VCaP (cell line): ENCODE measurements around the gene LINS1.

Experiments
- H3K27ac ChIP-seq: fragments of 450-650 bp; 2 replicates; pipeline ENCODE4 v1.5.1; 2017
- TF ChIP-seq, protein P1 (sequence below): fragments of 450-650 bp; conservative IDR thresholded peaks from 2 replicates; pipeline ENCODE4 v1.5.1; 2017; ENCODE audit warnings: mild to moderate bottlenecking, moderate library complexity

LINS1 gene

DNA sequence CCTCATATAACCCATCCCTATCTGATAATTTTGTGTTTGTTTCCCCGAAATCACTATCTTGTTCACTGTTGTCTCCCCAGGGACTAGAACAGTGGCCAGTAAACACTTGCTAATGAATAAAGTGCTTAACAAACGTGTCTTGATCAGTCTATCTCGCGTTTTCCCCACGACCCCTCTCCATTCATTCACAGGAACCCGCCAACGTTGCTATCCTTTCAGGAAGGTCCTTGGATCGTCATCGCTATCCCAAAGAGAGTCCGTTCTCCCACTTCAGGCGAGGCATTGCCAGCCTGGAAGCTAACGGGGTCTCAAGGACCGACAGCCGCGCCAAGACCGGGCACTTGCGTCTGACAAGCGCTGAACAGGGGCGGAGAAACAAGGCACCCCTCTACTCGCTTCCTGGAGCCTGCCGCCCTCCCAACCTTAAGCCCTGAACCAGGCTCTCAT is 344 bp downstream of the LINS1 start:
- TF ChIP-seq, protein P1, sequence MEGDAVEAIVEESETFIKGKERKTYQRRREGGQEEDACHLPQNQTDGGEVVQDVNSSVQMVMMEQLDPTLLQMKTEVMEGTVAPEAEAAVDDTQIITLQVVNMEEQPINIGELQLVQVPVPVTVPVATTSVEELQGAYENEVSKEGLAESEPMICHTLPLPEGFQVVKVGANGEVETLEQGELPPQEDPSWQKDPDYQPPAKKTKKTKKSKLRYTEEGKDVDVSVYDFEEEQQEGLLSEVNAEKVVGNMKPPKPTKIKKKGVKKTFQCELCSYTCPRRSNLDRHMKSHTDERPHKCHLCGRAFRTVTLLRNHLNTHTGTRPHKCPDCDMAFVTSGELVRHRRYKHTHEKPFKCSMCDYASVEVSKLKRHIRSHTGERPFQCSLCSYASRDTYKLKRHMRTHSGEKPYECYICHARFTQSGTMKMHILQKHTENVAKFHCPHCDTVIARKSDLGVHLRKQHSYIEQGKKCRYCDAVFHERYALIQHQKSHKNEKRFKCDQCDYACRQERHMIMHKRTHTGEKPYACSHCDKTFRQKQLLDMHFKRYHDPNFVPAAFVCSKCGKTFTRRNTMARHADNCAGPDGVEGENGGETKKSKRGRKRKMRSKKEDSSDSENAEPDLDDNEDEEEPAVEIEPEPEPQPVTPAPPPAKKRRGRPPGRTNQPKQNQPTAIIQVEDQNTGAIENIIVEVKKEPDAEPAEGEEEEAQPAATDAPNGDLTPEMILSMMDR: no peak

GRCh38 chr15:100601163-100601562 is 821 bp downstream of the LINS1 start:
- peak overlapping the region; percentile 89 for H3K27ac ChIP-seq
- TF ChIP-seq, protein P1: no peak

More for the DNA sequence above, 344 bp downstream of the LINS1 start:
- H3K27ac ChIP-seq: peak overlapping the region; percentile 89

GRCh38 chr15:100598655-100599054 is 3.3 kb downstream of the LINS1 start:
- H3K27ac ChIP-seq: no peak overlapping the region
- TF ChIP-seq, protein P1: no peak

DNA sequence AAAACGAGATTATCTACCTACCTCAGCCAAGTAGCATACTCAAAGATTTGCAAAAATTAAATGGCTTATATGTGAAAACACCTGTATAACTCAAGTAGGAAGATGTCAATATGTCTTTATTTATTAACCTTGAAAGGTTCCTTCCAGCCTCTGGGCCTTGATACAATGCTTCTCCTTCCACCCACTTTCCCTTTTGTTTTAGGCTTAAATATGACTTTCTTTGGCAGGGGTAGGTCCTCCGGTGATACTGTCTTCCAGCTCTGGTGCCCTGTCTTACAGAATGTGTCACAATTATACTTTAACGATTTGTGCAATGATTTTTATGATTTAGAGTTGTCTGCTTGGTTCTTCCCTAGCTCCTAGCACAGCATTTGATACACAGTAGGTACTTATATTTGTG is 4.1 kb downstream of the LINS1 start:
- TF ChIP-seq, protein P1: no peak
- no peak overlapping the region for H3K27ac ChIP-seq

DNA sequence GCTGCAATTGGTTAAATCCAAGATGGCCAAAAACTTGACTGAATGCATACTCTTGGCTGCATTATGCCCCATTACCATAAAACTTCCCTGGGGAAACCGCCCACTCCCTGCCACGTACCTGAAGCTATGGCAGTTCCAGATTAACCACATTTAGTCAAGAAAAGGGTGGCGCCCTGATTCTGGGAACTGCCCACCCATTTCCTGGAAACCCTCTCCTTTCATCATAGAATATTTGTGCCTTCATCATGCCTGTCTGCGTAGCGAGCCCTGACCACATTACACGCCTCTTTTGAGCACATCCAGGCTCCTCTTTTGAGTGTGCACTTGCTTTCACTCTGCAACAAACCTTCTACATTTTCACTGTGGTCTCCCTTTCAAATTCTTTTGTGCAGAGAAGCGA is 5.2 kb downstream of the LINS1 start:
- TF ChIP-seq, protein P1: no peak
- H3K27ac ChIP-seq: no peak overlapping the region

- TF ChIP-seq, protein P1: no peak
- H3K27ac ChIP-seq: no peak overlapping the region
Observed at GRCh38 chr15:100595964-100596363, 6.0 kb downstream of the LINS1 start.

GRCh38 chr15:100593431-100593830 is 8.6 kb downstream of the LINS1 start:
- no peak overlapping the region for H3K27ac ChIP-seq
- TF ChIP-seq, protein P1: no peak
